Endothelial cell of umbilical vein (primary cell): ENCODE measurements around the gene GABRA6. TPM values are rescaled to one million over a fixed set of nuclear protein-coding genes. Genes with fewer than 3 reads are reported as not detected.

Experiments used
- BruUV-seq: library from RNA; stranded (reverse); fragments of 400-500 nt; replicated peaks from 2 replicates; lab custom pipeline; 2021; lab: Mats Ljungman, UMichigan
- CTCF ChIA-PET: fragments of 300-600, 350-600 bp; sonication (Branson Sonifier 250); formaldehyde crosslinking; loops from one replicate; lab custom pipeline; 2021; ENCODE audit warnings: antibody characterized with exemption, inconsistent platforms; lab: Charles Lee
- POLR2A ChIA-PET: fragments of 300-600, 350-600 bp; sonication (Branson Sonifier 250); formaldehyde crosslinking; loops from one replicate; lab custom pipeline; 2021; ENCODE audit warnings: antibody characterized with exemption, inconsistent platforms; lab: Charles Lee
- DNase-seq: peaks from one replicate; pipeline ENCODE4 v3.0.0-alpha.2; 2011; ENCODE audit warnings: low read depth, low spot score
- FAIRE-seq: peaks from 2 replicates; lab custom pipeline; 2011; peaks lifted over from hg19 to GRCh38; lab: Jason Lieb, UNC
- H2AFZ ChIP-seq: 2 replicates; pipeline ENCODE4 v1.6.0; 2012; ENCODE audit warnings: low read depth, low read length, control low read depth, inconsistent platforms
- H3K27ac ChIP-seq: 2 replicates; pipeline ENCODE4 v1.5.1; 2011; ENCODE audit warnings: low read depth, mild to moderate bottlenecking, control low read depth, low read length, moderate library complexity; ENCODE audit not compliant: insufficient read depth
- H3K27me3 ChIP-seq, 2 experiments: 2 replicates each; pipeline versions ENCODE4 v1.6.0 to v1.6.1; 2011; ENCODE audit warnings: low read length in 2 of 2, mixed read lengths in 1 of 2; ENCODE audit not compliant: control insufficient read depth in 2 of 2, insufficient read depth in 2 of 2
- H3K36me3 ChIP-seq, 2 experiments: 2 replicates in 1 of 2; 3 replicates in 1 of 2; pipeline ENCODE4 v1.5.1; 2011; ENCODE audit warnings: low read length in 2 of 2, mild to moderate bottlenecking in 1 of 2, moderate library complexity in 1 of 2; ENCODE audit not compliant: control insufficient read depth in 2 of 2, insufficient read depth in 2 of 2; ENCODE audit errors: extremely low read depth in 1 of 2
- H3K4me1 ChIP-seq: 3 replicates; pipeline ENCODE4 v1.5.1; 2011; ENCODE audit warnings: mild to moderate bottlenecking, low read length; ENCODE audit not compliant: control insufficient read depth, insufficient read depth; ENCODE audit errors: extremely low read depth
- H3K4me2 ChIP-seq: 2 replicates; pipeline ENCODE4 v1.6.1; 2011; ENCODE audit warnings: low read length, control low read depth, mixed read lengths; ENCODE audit not compliant: insufficient read depth
- H3K4me3 ChIP-seq, 3 experiments: fragments of 200-600 bp in 1 of 3; sonication (generic), shearing (Covaris generic) in 1 of 3; replicated peaks in 1 of 3; 2 replicates each; pipeline ENCODE4 v1.5.1; 2011 to 2016; ENCODE audit warnings: control low read depth in 3 of 3, low read length in 3 of 3, mild to moderate bottlenecking in 2 of 3, inconsistent platforms in 1 of 3, low read depth in 1 of 3, moderate library complexity in 1 of 3; ENCODE audit not compliant: insufficient read depth in 1 of 3
- H3K79me2 ChIP-seq: 2 replicates; pipeline ENCODE4 v1.6.0; 2012; ENCODE audit warnings: low read length, inconsistent platforms; ENCODE audit not compliant: control insufficient read depth, insufficient read depth
- H3K9ac ChIP-seq: replicated peaks from 2 replicates; pipeline ENCODE3; 2011; ENCODE audit warnings: low read length, control low read depth; ENCODE audit not compliant: insufficient read depth; ENCODE audit errors: extremely low read depth
- H3K9me1 ChIP-seq: replicated peaks from 3 replicates; pipeline ENCODE4 v1.6.0; 2011; ENCODE audit warnings: mild to moderate bottlenecking, low read length; ENCODE audit not compliant: control insufficient read depth, insufficient read depth; ENCODE audit errors: extremely low read depth
- H3K9me3 ChIP-seq: replicated peaks from 2 replicates; pipeline ENCODE4 v1.5.1; 2012; ENCODE audit warnings: low read length, inconsistent platforms; ENCODE audit not compliant: control insufficient read depth, insufficient read depth
- H4K20me1 ChIP-seq: replicated peaks from 2 replicates; pipeline ENCODE3; 2011; ENCODE audit warnings: mild to moderate bottlenecking, low read length; ENCODE audit not compliant: control insufficient read depth, insufficient read depth; ENCODE audit errors: extremely low read depth
- EZH2 ChIP-seq: IDR thresholded peaks from 2 replicates; pipeline ENCODE4 v1.6.1; 2012; ENCODE audit warnings: borderline replicate concordance, low read depth, mild to moderate bottlenecking, moderate library complexity, low read length, inconsistent platforms; ENCODE audit not compliant: severe bottlenecking
- FOS ChIP-seq: IDR thresholded peaks from 2 replicates; pipeline ENCODE4 v1.6.1; 2011; ENCODE audit warnings: mild to moderate bottlenecking, low read length, moderate library complexity, borderline replicate concordance; ENCODE audit not compliant: insufficient read depth
- GATA2 ChIP-seq: IDR thresholded peaks from 2 replicates; pipeline ENCODE4 v1.7.0; 2011; ENCODE audit warnings: low read depth, mild to moderate bottlenecking, moderate library complexity, mixed read lengths, low read length; ENCODE audit not compliant: insufficient read length, insufficient read depth
- JUN ChIP-seq: IDR thresholded peaks from 2 replicates; pipeline ENCODE4 v1.6.1; 2011; ENCODE audit warnings: borderline replicate concordance, low read depth; ENCODE audit not compliant: insufficient read length, insufficient read depth
- MYC ChIP-seq: IDR thresholded peaks from one replicate; pipeline ENCODE4 v1.6.1; 2011; ENCODE audit warnings: mild to moderate bottlenecking, low read depth, low read length
- POLR2A ChIP-seq: IDR thresholded peaks from 2 replicates; pipeline ENCODE4 v1.6.1; 2012; ENCODE audit warnings: low read depth, mild to moderate bottlenecking, control low read depth, low read length
- POLR2AphosphoS5 ChIP-seq: IDR thresholded peaks from 2 replicates; pipeline ENCODE4 v1.6.1; 2012; ENCODE audit warnings: low read depth, mild to moderate bottlenecking, control low read depth, low read length, moderate library complexity; ENCODE audit not compliant: insufficient read depth
- dilution Hi-C: fragments of 300-500 bp; cut with MboI; formaldehyde crosslinking; loops from one replicate; pipeline ENCODE4 v1.15.0; 2019; ENCODE audit warnings: low sequenced_read_pairs; ENCODE audit not compliant: extremely low pct_ligation_motif_present
- intact Hi-C: fragments of 100-400 bp; cut with micrococcal nuclease; formaldehyde crosslinking; loops from one replicate; pipeline ENCODE4 v1.10.0; 2022
- polyA plus RNA-seq, 4 experiments: library from polyadenylated mRNA; depleted of rRNA in 3 of 4; stranded (reverse) in 3 of 4; unstranded in 1 of 4; fragments of >200 nt; gene quantifications; 2 replicates each; pipeline versions ENCODE4 v1.2.1 to v1.2.3, GENCODE V29; 2011 to 2012; ENCODE audit warnings: missing spikeins in 1 of 4
- total RNA-seq: library from RNA; stranded (reverse); gene quantifications from 2 replicates; pipeline ENCODE4 v1.2.3, GENCODE V29; 2021
- TF ChIP-seq, protein P1 (sequence below): IDR thresholded peaks from 2 replicates; pipeline ENCODE4 v1.6.1; 2011; ENCODE audit not compliant: insufficient read depth, insufficient read length
- TF ChIP-seq, protein P2 (sequence below), 2 donors: IDR thresholded peaks; 1 replicate in 1 of 2; 2 replicates in 1 of 2; pipeline ENCODE4 v1.5.1; 2011; ENCODE audit warnings: low read length in 2 of 2, mild to moderate bottlenecking in 2 of 2, moderate library complexity in 2 of 2, control low read depth in 1 of 2, inconsistent platforms in 1 of 2, low read depth in 1 of 2; ENCODE audit not compliant: insufficient read depth in 1 of 2; ENCODE audit errors: extremely low read depth in 1 of 2

GABRA6 gene
- total and polyA plus RNA-seq, 2 donors (not counting 3 experiments of a cell fraction or from before 2014, with no cell fraction given), result not detected

DNA sequence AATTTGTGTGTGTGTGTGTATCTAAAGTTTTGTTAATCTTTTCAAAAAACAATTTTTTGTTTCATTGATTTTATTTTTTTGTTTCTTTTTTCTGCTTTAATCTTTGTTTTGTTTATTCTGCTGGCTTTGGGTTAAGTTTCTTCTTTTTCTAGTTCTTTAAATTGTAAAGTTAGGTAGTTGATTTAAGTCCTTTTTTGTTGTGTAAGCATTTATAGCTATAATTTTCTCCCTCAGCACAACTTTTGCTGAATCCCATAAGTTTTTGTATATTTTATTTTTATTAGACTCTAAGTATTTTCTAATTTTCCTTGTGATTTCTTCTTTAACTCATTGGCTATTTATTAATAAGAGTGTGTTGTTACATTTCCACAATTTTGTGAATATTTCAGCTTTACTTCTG lies 34.9 kb downstream of the GABRA6 start:
- H3K36me3 ChIP-seq, result no peaks in the 10 kb centered on the region
- H3K27ac ChIP-seq, result no peak overlapping the region
- no peak overlapping the region for H2AFZ ChIP-seq
- CTCF ChIA-PET, result no interaction called here
- DNase-seq, result no peak
- dilution Hi-C loops (no loop called here), intact Hi-C loops (no loop called here)
- peaks cover 1% of the 10 kb centered on the region for H3K9me3 ChIP-seq
- no TSS peak for BruUV-seq
- no peaks in the 10 kb centered on the region for H3K79me2 ChIP-seq
- TF ChIP-seq GATA2 (no peak), EZH2 (no peak), POLR2A (no peak), MYC (no peak), JUN (no peak), FOS (no peak), POLR2AphosphoS5 (no peak)
- TF ChIP-seq, protein P1, sequence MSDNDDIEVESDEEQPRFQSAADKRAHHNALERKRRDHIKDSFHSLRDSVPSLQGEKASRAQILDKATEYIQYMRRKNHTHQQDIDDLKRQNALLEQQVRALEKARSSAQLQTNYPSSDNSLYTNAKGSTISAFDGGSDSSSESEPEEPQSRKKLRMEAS, result no peak
- TF ChIP-seq, protein P2, sequence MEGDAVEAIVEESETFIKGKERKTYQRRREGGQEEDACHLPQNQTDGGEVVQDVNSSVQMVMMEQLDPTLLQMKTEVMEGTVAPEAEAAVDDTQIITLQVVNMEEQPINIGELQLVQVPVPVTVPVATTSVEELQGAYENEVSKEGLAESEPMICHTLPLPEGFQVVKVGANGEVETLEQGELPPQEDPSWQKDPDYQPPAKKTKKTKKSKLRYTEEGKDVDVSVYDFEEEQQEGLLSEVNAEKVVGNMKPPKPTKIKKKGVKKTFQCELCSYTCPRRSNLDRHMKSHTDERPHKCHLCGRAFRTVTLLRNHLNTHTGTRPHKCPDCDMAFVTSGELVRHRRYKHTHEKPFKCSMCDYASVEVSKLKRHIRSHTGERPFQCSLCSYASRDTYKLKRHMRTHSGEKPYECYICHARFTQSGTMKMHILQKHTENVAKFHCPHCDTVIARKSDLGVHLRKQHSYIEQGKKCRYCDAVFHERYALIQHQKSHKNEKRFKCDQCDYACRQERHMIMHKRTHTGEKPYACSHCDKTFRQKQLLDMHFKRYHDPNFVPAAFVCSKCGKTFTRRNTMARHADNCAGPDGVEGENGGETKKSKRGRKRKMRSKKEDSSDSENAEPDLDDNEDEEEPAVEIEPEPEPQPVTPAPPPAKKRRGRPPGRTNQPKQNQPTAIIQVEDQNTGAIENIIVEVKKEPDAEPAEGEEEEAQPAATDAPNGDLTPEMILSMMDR (IDR thresholded peaks at IDR 0.05; ENCODE audit: extremely low read depth in 1 of 2, insufficient read depth in 1 of 2, low read depth in 1 of 2, low read length in 2 of 2), result no peak
- H3K4me1 ChIP-seq, result no peaks in the 10 kb centered on the region
- POLR2A ChIA-PET, result no interaction called here
- no peak overlapping the region for H3K4me2 ChIP-seq
- no peaks in the 10 kb centered on the region for H3K27me3 ChIP-seq
- H3K9me1 ChIP-seq, result no peaks in the 10 kb centered on the region
- no peak overlapping the region for H3K9ac ChIP-seq
- H3K4me3 ChIP-seq, result no peak overlapping the region
- no peaks in the 10 kb centered on the region for H4K20me1 ChIP-seq
- no peak for FAIRE-seq
